ENCODE results near the gene PYCR2.

PYCR2 gene

DNA sequence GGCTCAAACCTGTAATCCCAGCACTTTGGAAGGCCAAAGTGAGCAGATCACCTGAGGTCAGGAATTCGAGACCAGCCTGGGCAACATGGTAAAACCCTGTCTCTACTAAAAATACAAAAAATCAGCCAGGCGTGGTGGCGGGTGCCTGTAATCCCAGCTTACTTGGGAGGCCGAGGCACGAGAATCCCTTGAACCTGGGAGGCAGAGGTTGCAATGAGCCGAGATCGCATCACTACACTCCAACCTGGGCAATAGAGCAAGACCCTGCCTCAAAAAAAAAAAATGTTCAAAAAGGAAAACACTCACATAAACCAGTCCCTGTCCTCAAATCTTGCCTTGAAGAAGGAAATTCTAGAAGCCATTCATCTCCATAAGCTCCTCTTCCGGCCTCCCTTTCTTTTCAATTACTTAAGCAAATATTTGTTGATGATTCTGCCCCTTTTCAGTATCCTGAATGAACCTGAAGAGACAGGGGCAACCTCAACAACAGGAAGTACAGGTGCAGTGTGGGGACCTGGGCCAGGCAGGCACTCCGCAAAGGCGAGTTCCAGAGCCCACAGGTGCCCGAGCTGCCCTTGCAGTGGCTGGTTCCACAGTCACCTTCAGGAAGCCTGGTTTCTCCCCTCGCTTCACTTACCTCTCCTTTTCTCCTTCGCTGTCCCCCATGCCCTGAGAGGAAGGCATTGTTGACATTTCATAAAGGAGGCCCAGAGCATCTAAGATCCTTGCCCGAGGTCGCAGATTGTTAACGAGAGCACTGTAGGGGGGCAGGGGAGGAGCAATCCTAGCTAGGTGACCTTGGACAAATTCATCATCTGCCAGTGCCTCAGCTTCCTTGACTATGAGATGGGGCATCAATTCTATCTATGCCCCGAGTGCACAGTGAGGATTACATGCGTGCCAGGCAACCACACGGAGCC, 26.2 kb downstream of the PYCR2 start:
- no peak overlapping the region for H3K4me3 ChIP-seq (ENCODE audit: low read depth in 1 of 2, low read length in 2 of 2)
- H3K27ac ChIP-seq (ENCODE audit: low read length), result no peak overlapping the region
- no peaks in the 10 kb centered on the region for H3K9me3 ChIP-seq (ENCODE audit: control insufficient read depth in 1 of 2, low read length in 2 of 2)
- peaks cover 0 to 4% of the 10 kb centered on the region in 2 donors for H3K4me1 ChIP-seq (ENCODE audit: control insufficient read depth in 1 of 2, insufficient read depth in 2 of 2, low read length in 2 of 2)
- H3K36me3 ChIP-seq (ENCODE audit: control insufficient read depth in 1 of 2, insufficient read depth in 2 of 2, low read length in 2 of 2), result no peaks in the 10 kb centered on the region
- H3K27me3 ChIP-seq (ENCODE audit: low read depth, low read length), result no peaks in the 10 kb centered on the region

DNA sequence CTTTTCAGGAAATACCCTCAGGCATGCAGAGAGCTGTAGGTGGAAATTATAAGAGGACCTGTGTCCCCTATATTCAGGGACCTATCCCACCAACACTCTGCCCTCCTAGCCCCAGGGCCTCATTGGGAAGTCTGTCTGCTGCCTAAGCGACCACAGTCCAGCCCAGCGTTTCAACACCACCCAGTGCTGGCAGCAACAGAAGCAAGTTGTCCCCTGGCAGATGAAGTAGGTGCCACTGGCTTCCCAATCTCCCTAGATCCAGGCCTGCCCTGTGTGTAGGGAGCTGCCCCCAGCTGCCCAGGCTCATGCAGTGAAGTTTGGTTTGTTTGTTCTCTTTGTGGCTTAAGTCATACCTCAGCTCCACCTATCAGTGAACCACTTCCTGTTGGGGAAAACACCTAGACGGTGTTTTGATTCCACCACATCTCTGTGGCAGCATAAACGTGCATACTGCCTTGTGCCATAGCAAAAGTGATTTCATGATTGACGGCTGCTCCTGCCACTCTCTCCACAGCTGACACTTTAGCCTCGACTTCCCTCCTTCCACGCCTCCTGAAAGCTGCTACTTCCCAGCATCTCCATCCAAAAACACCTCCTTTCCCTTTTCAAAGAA, 27.0 kb downstream of the PYCR2 start:
- no peaks in the 10 kb centered on the region for H3K27me3 ChIP-seq (ENCODE audit: low read depth, low read length)
- no peak overlapping the region for H3K27ac ChIP-seq (ENCODE audit: low read length)
- H3K4me1 ChIP-seq (ENCODE audit: control insufficient read depth in 1 of 2, insufficient read depth in 2 of 2, low read length in 2 of 2), result peaks cover 0 to 4% of the 10 kb centered on the region in 2 donors
- no peaks in the 10 kb centered on the region for H3K9me3 ChIP-seq (ENCODE audit: control insufficient read depth in 1 of 2, low read length in 2 of 2)
- H3K4me3 ChIP-seq (ENCODE audit: low read depth in 1 of 2, low read length in 2 of 2), result no peak overlapping the region
- H3K36me3 ChIP-seq (ENCODE audit: control insufficient read depth in 1 of 2, insufficient read depth in 2 of 2, low read length in 2 of 2), result no peaks in the 10 kb centered on the region

GRCh38 chr1:225896494-225896893, 27.6 kb downstream of the PYCR2 start:
- no peaks in the 10 kb centered on the region for H3K27me3 ChIP-seq (ENCODE audit: low read depth, low read length)
- peaks cover 0 to 4% of the 10 kb centered on the region in 2 donors for H3K4me1 ChIP-seq (ENCODE audit: control insufficient read depth in 1 of 2, insufficient read depth in 2 of 2, low read length in 2 of 2)
- H3K27ac ChIP-seq (ENCODE audit: low read length), result no peak overlapping the region
- H3K9me3 ChIP-seq (ENCODE audit: control insufficient read depth in 1 of 2, low read length in 2 of 2), result no peaks in the 10 kb centered on the region
- no peaks in the 10 kb centered on the region for H3K36me3 ChIP-seq (ENCODE audit: control insufficient read depth in 1 of 2, insufficient read depth in 2 of 2, low read length in 2 of 2)
- H3K4me3 ChIP-seq (ENCODE audit: low read depth in 1 of 2, low read length in 2 of 2), result no peak overlapping the region

- no peak overlapping the region for H3K27ac ChIP-seq (ENCODE audit: low read length)
- no peak overlapping the region for H3K4me3 ChIP-seq (ENCODE audit: low read depth in 1 of 2, low read length in 2 of 2)
- no peaks in the 10 kb centered on the region for H3K27me3 ChIP-seq (ENCODE audit: low read depth, low read length)
- H3K9me3 ChIP-seq (ENCODE audit: control insufficient read depth in 1 of 2, low read length in 2 of 2), result no peaks in the 10 kb centered on the region
- peaks cover 0 to 8% of the 10 kb centered on the region in 2 donors for H3K4me1 ChIP-seq (ENCODE audit: control insufficient read depth in 1 of 2, insufficient read depth in 2 of 2, low read length in 2 of 2)
- H3K36me3 ChIP-seq (ENCODE audit: control insufficient read depth in 1 of 2, insufficient read depth in 2 of 2, low read length in 2 of 2), result no peaks in the 10 kb centered on the region
These were observed 31.7 kb downstream of the PYCR2 start for GRCh38 chr1:225892307-225892706.

DNA sequence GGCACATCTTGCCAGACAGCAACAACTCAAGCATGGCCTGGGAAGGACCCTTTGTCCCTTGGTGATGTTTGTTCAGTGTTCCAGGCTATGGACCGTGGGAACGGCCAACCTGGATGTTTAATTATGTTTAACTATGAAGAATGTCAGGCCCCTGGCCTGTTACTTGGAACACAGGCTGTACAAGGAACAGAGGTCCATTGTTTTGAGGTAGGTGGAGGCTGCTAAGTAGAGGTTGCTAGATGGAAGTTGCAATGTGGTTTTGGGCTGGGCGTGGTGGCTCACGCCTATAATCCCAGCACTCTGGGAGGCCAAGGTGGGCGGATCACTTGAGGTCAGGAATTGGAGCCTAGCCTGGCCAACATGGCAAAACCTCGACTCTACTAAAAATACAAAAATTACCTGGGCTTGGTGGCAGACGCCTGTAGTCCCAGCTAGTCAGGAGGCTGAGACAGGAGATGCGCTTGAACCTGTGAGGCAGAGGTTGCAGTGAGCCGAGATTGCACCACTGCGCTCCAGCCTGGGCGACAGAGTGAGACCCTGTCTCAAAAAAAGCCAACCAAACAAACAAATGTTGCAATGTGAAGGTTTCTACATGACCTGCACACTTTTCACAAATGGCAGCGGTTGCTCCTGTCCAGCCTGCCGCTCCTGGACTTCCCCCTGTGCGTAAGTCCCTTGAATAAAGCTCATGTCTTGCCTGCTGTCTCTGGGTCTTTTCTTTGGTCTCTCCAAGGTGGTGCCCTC, 32.6 kb downstream of the PYCR2 start:
- Histone ChIP-seq H3K36me3 (ENCODE audit: control insufficient read depth in 1 of 2, insufficient read depth in 2 of 2, low read length in 2 of 2) (no peaks in the 10 kb centered on the region), H3K27ac (ENCODE audit: low read length) (no peak overlapping the region), H3K4me1 (ENCODE audit: control insufficient read depth in 1 of 2, insufficient read depth in 2 of 2, low read length in 2 of 2) (peaks cover 0 to 8% of the 10 kb centered on the region in 2 donors), H3K27me3 (ENCODE audit: low read depth, low read length) (no peaks in the 10 kb centered on the region), H3K4me3 (ENCODE audit: low read depth in 1 of 2, low read length in 2 of 2) (no peak overlapping the region), H3K9me3 (ENCODE audit: control insufficient read depth in 1 of 2, low read length in 2 of 2) (no peaks in the 10 kb centered on the region)

- H3K36me3 ChIP-seq (ENCODE audit: control insufficient read depth in 1 of 2, insufficient read depth in 2 of 2, low read length in 2 of 2), result no peaks in the 10 kb centered on the region
- no peaks in the 10 kb centered on the region for H3K27me3 ChIP-seq (ENCODE audit: low read depth, low read length)
- H3K4me3 ChIP-seq (ENCODE audit: low read depth in 1 of 2, low read length in 2 of 2), result no peak overlapping the region
- peaks cover 0 to 4% of the 10 kb centered on the region in 2 donors for H3K4me1 ChIP-seq (ENCODE audit: control insufficient read depth in 1 of 2, insufficient read depth in 2 of 2, low read length in 2 of 2)
- H3K27ac ChIP-seq (ENCODE audit: low read length), result no peak overlapping the region
- no peaks in the 10 kb centered on the region for H3K9me3 ChIP-seq (ENCODE audit: control insufficient read depth in 1 of 2, low read length in 2 of 2)
These were observed 33.5 kb downstream of the PYCR2 start for GRCh38 chr1:225890346-225891228.

DNA sequence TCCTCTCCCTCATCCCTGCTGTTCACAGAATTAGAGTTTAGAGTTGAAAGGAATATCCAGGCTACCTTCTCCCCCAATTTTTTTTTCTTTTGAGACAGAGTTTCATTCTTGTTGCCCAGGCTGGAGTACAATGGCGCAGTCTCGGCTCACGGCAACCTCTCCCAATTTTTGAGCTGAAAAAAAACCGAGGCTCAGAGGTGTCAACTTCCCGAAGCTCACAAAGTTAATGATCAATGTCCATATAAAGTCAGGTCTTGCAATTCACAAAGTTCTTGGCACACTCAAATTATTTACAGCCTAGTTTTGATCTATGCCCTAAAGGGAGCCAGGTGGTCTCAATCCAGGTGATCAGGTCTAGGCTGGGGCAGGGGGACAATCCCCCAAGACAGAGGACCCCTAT, 34.3 kb downstream of the PYCR2 start:
- no peaks in the 10 kb centered on the region for H3K27me3 ChIP-seq (ENCODE audit: low read depth, low read length)
- no peaks in the 10 kb centered on the region for H3K9me3 ChIP-seq (ENCODE audit: control insufficient read depth in 1 of 2, low read length in 2 of 2)
- H3K4me1 ChIP-seq (ENCODE audit: control insufficient read depth in 1 of 2, insufficient read depth in 2 of 2, low read length in 2 of 2), result peaks cover 0 to 4% of the 10 kb centered on the region in 2 donors
- H3K27ac ChIP-seq (ENCODE audit: low read length), result no peak overlapping the region
- H3K36me3 ChIP-seq (ENCODE audit: control insufficient read depth in 1 of 2, insufficient read depth in 2 of 2, low read length in 2 of 2), result no peaks in the 10 kb centered on the region
- H3K4me3 ChIP-seq (ENCODE audit: low read depth in 1 of 2, low read length in 2 of 2), result no peak overlapping the region

GRCh38 chr1:225888898-225889601, 35.0 kb downstream of the PYCR2 start, which contains the start of gene LEFTY1:
Gene LEFTY1, minus strand, starts transcription at chr1:225889146. Its CDS starts 80 bp downstream, at chr1:225889066.
- Histone ChIP-seq H3K36me3 (ENCODE audit: control insufficient read depth in 1 of 2, insufficient read depth in 2 of 2, low read length in 2 of 2) (no peaks in the 10 kb centered on the region), H3K4me1 (ENCODE audit: control insufficient read depth in 1 of 2, insufficient read depth in 2 of 2, low read length in 2 of 2) (peaks cover 0 to 4% of the 10 kb centered on the region in 2 donors), H3K9me3 (ENCODE audit: control insufficient read depth in 1 of 2, low read length in 2 of 2) (no peaks in the 10 kb centered on the region), H3K27me3 (ENCODE audit: low read depth, low read length) (no peaks in the 10 kb centered on the region), H3K4me3 (ENCODE audit: low read depth in 1 of 2, low read length in 2 of 2) (no peak within 1 kb of the TSS), H3K27ac (ENCODE audit: low read length) (no peak within 1 kb of the TSS)

DNA sequence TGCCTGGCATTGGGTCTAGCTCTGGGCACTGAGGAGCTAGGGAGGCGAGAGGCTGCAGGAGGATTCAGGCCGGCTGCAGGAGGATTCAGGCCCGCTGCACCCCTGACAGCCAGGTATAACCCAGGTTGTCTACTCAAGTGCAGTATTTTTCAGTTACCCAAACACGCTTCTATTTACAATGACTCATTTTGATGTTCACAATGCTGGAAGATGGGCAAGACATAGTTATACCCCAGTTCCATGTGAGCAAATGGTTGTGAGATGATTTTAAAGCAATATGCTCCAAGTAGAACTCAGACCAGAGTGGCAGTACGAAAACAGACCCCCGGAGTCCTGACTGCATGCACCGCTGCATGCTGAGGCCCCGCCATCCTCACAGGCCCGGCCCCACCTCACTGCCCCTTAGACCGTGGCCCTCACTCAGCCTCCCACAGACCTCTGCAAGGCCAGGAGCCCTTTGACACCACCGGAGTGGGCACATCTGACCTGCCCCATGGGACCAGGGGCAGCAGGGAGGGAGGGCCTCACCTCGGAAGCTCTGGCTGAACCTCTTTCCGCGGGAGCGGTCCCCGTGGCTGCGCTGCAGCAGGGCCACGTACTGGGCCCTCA, 35.7 kb downstream of the PYCR2 start:
- no peak overlapping the region for H3K27ac ChIP-seq (ENCODE audit: low read length)
- H3K4me1 ChIP-seq (ENCODE audit: control insufficient read depth in 1 of 2, insufficient read depth in 2 of 2, low read length in 2 of 2), result peaks cover 0 to 4% of the 10 kb centered on the region in 2 donors
- H3K36me3 ChIP-seq (ENCODE audit: control insufficient read depth in 1 of 2, insufficient read depth in 2 of 2, low read length in 2 of 2), result no peaks in the 10 kb centered on the region
- no peaks in the 10 kb centered on the region for H3K27me3 ChIP-seq (ENCODE audit: low read depth, low read length)
- no peak overlapping the region for H3K4me3 ChIP-seq (ENCODE audit: low read depth in 1 of 2, low read length in 2 of 2)
- H3K9me3 ChIP-seq (ENCODE audit: control insufficient read depth in 1 of 2, low read length in 2 of 2), result no peaks in the 10 kb centered on the region
